Lung (tissue), 12 donors: ENCODE data around the gene MYL5. TPM values are rescaled to one million over a fixed set of nuclear protein-coding genes. Genes with fewer than 3 reads are reported as not detected.
A peak's percentile ranks its signal among the peaks of the same experiment; 100 is the strongest.

Experiments used
- ATAC-seq: fragments of 200-7000 bp; cut with Tn5 transposase; one replicate; pipeline ENCODE4 v1.9.1; 2020; ENCODE audit warnings: moderate number of reproducible peaks; ENCODE audit not compliant: insufficient read depth, low FRiP score
- DNase-seq, 3 donors: peaks; one replicate each; pipeline ENCODE4 v3.0.0-alpha.2; 2013 to 2017
- H3K27ac ChIP-seq, 2 donors: one replicate each; pipeline ENCODE4 v1.5.1; 2013; ENCODE audit warnings: mild to moderate bottlenecking in 2 of 2, moderate library complexity in 2 of 2, control low read depth in 1 of 2, inconsistent platforms in 1 of 2, low read depth in 1 of 2, low read length in 1 of 2
- H3K27me3 ChIP-seq, 3 donors: one replicate each; pipeline ENCODE4 v1.5.1; 2013; ENCODE audit warnings: low read length in 2 of 3; ENCODE audit not compliant: control insufficient read depth in 3 of 3, insufficient read depth in 3 of 3
- H3K36me3 ChIP-seq, 4 donors: one replicate each; pipeline ENCODE4 v1.5.1; 2013; ENCODE audit warnings: low read length in 4 of 4, mild to moderate bottlenecking in 1 of 4, moderate library complexity in 1 of 4; ENCODE audit not compliant: control insufficient read depth in 4 of 4, insufficient read depth in 4 of 4
- H3K4me1 ChIP-seq, 5 donors: one replicate each; pipeline ENCODE4 v1.5.1; 2013; ENCODE audit warnings: low read length in 5 of 5, mild to moderate bottlenecking in 2 of 5, moderate library complexity in 1 of 5; ENCODE audit not compliant: control insufficient read depth in 5 of 5, insufficient read depth in 5 of 5
- H3K4me3 ChIP-seq: one replicate; pipeline ENCODE4 v1.5.1; 2013; ENCODE audit warnings: mild to moderate bottlenecking, control low read depth, moderate library complexity
- H3K9ac ChIP-seq, 2 donors: one replicate each; pipeline ENCODE4 v1.5.1; 2013; ENCODE audit warnings: low read length in 2 of 2, control low read depth in 1 of 2; ENCODE audit not compliant: insufficient read depth in 1 of 2
- H3K9me3 ChIP-seq, 4 donors: one replicate each; pipeline ENCODE4 v1.5.1; 2013; ENCODE audit warnings: low read length in 3 of 4, mild to moderate bottlenecking in 1 of 4, moderate library complexity in 1 of 4; ENCODE audit not compliant: control insufficient read depth in 4 of 4, insufficient read depth in 3 of 4
- WGBS, 2 donors: extraction: QIAGEN DNeasy Blood & Tissue Kit; methylation state at CpG; one replicate each; pipeline ENCODE4 v1.1.7; 2013; 5-methylcytosine and 5-hydroxymethylcytosine counted together
- polyA plus RNA-seq, 2 donors: library from polyadenylated mRNA; stranded (reverse); fragments of 200-250 nt; gene quantifications; one replicate each; pipeline ENCODE4 v1.2.1, GENCODE V29; 2013
- total RNA-seq, 2 donors: library from RNA; depleted of rRNA in 1 of 2; stranded (reverse); fragments of >200 nt in 1 of 2; gene quantifications; one replicate each; pipeline ENCODE4 v1.2.1, GENCODE V29; 2014 to 2021
- TF ChIP-seq, protein P1 (sequence below): IDR thresholded peaks from 2 replicates; pipeline ENCODE4 v1.5.1; 2012; ENCODE audit warnings: mild to moderate bottlenecking; ENCODE audit errors: control extremely low read depth, extremely low read depth
- donor health status: control.
- donor health status: control.
- donor health status: Bipolar disorder and iron deficiency.
- donor health status: healthy.
- donor health status: DM: yes; HTN: yes; CAD: no.

MYL5 gene
- total and polyA plus RNA-seq, 4 donors: 5.6 to 20.0 (median 10.5) TPM

DNA sequence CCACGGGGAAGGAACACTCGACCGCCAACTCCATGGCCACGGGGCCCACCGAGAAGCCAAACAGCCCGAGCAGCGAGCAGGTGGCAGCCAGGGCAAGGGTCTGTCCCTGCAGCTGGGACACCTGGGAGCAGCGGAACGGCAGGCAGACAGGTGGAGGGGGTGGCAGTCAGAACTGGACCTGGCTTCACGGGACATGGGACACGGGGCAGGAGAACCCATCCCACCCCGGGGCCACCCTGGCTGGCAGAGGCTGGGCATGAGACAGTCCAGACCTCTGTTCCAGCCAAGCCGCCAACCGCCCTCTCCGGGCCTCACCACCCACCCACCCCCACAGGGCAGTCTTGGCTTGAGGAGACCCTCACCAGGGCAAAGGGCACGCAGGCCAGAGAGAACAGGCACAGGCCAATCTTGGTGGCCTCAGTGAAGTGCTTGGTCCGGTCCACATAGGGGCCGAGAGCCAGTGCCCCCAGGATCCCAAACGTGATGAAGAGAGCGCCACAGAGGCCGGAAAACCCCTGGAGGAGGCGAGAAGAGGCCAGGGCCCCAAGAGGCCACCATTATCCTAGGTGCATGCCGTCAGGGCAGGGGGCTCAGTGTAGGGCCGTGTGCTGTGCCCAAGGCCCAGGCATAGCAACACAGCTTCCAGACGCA is 9.0 kb downstream of the MYL5 start:
- H3K27ac ChIP-seq: no peak overlapping the region

GRCh38 chr4:683982-684622 is 9.8 kb downstream of the MYL5 start:
- peaks cover 0 to 5% (median 0%) of the 10 kb centered on the region in 4 donors for H3K36me3 ChIP-seq
- DNase-seq (peak; percentile 54 to 75 (median 69)), ATAC-seq (no peak)
- H3K27me3 ChIP-seq: no peaks in the 10 kb centered on the region
- H3K4me1 ChIP-seq: peaks cover 0 to 33% (median 18%) of the 10 kb centered on the region in 5 donors
- no peak overlapping the region for H3K27ac ChIP-seq
- H3K9me3 ChIP-seq: no peaks in the 10 kb centered on the region
- no peak overlapping the region for H3K9ac ChIP-seq
- TF ChIP-seq, protein P1, sequence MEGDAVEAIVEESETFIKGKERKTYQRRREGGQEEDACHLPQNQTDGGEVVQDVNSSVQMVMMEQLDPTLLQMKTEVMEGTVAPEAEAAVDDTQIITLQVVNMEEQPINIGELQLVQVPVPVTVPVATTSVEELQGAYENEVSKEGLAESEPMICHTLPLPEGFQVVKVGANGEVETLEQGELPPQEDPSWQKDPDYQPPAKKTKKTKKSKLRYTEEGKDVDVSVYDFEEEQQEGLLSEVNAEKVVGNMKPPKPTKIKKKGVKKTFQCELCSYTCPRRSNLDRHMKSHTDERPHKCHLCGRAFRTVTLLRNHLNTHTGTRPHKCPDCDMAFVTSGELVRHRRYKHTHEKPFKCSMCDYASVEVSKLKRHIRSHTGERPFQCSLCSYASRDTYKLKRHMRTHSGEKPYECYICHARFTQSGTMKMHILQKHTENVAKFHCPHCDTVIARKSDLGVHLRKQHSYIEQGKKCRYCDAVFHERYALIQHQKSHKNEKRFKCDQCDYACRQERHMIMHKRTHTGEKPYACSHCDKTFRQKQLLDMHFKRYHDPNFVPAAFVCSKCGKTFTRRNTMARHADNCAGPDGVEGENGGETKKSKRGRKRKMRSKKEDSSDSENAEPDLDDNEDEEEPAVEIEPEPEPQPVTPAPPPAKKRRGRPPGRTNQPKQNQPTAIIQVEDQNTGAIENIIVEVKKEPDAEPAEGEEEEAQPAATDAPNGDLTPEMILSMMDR: peak; percentile 13
- 54 to 56% methylated on average over 17 to 19 of the region's 19 CpGs for WGBS, 2 donors
- no peak overlapping the region for H3K4me3 ChIP-seq

More for the DNA sequence above, 9.0 kb downstream of the MYL5 start:
- whole genome bisulfite sequencing, 2 donors: 72 to 79% methylated on average over 24 to 25 of the region's 25 CpGs
- DNase-seq: no peak
- Histone ChIP-seq H3K36me3 (peaks cover 0 to 5% (median 0%) of the 10 kb centered on the region in 4 donors), H3K9ac (no peak overlapping the region), H3K27me3 (no peaks in the 10 kb centered on the region), H3K4me1 (peaks cover 0 to 30% (median 13%) of the 10 kb centered on the region in 5 donors), H3K4me3 (no peak overlapping the region), H3K9me3 (no peaks in the 10 kb centered on the region)
- ATAC-seq: no peak
- TF ChIP-seq, protein P1: no peak

DNA sequence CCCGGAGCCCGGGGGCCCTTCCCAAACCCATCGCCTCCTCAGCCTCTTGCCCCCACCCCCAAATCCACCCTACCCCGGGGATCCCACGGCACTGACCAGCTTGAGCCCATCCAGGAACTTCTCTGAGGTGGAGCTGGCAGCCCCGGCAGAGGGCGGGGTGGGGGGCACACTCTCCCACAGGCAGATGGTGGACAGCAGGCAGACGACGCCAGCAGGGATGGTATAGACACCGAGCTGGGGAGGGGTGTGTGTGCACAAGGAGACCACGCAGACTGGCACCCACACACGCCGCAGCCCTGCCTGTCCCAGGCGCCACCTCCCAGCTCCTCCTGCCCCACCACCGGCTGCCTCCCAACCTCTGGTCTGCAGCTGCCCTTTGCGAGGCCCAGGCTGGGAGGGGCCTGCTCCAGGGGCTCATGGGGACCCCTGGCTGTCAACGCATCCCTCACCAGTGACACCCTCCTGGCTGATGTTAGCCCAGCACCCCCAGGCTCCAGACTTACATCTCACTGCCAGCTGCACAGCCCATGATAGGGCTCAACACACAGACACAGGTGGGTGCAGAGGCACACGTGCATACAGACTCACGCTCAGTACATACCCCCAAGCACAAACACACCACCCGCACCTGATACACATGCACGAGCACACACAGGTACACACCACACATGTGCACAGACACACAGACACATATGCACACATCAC is 10.4 kb downstream of the MYL5 start:
- Histone ChIP-seq H3K36me3 (peaks cover 0 to 5% (median 0%) of the 10 kb centered on the region in 4 donors), H3K4me1 (peaks cover 0 to 38% (median 25%) of the 10 kb centered on the region in 5 donors), H3K27ac (no peak overlapping the region), H3K4me3 (no peak overlapping the region), H3K9me3 (no peaks in the 10 kb centered on the region), H3K9ac (no peak overlapping the region), H3K27me3 (no peaks in the 10 kb centered on the region)
- DNase-seq (no peak), ATAC-seq (no peak)
- TF ChIP-seq, protein P1: no peak
- WGBS, 2 donors: 85 to 86% methylated on average over 21 of the region's 21 CpGs
